ENCODE measurements around the gene DIAPH2.

DNA sequence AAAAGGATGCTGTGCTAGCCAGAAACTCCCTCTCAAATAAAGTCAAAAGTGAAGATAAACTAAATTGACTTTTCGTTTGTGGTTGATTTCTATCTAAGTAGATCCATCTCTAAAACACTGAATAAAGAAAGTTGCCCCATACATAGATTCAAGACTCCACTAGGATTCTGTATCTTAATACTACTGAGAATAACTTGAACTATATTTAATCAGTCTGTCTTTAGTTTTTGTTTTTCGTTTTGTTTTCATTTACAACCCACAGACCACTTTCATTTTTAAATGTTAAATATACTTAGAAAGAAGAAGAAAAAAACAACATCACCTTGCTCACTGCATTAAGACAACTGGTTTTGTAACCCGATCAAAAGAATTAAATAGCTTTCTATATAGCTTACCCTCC lies 854.1 kb downstream of the DIAPH2 start:
- TF ChIP-seq, protein P1, sequence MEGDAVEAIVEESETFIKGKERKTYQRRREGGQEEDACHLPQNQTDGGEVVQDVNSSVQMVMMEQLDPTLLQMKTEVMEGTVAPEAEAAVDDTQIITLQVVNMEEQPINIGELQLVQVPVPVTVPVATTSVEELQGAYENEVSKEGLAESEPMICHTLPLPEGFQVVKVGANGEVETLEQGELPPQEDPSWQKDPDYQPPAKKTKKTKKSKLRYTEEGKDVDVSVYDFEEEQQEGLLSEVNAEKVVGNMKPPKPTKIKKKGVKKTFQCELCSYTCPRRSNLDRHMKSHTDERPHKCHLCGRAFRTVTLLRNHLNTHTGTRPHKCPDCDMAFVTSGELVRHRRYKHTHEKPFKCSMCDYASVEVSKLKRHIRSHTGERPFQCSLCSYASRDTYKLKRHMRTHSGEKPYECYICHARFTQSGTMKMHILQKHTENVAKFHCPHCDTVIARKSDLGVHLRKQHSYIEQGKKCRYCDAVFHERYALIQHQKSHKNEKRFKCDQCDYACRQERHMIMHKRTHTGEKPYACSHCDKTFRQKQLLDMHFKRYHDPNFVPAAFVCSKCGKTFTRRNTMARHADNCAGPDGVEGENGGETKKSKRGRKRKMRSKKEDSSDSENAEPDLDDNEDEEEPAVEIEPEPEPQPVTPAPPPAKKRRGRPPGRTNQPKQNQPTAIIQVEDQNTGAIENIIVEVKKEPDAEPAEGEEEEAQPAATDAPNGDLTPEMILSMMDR (IDR thresholded peaks at IDR 0.05), result no peak
- TF ChIP-seq POLR2A (IDR thresholded peaks at IDR 0.05), result no peak

All from esophagus squamous epithelium (tissue), 4 donors.